Measurements from ENCODE around the gene PHLPP2.
A peak's percentile ranks its signal among the peaks of the same experiment; 100 is the strongest.

The PHLPP2 gene

DNA sequence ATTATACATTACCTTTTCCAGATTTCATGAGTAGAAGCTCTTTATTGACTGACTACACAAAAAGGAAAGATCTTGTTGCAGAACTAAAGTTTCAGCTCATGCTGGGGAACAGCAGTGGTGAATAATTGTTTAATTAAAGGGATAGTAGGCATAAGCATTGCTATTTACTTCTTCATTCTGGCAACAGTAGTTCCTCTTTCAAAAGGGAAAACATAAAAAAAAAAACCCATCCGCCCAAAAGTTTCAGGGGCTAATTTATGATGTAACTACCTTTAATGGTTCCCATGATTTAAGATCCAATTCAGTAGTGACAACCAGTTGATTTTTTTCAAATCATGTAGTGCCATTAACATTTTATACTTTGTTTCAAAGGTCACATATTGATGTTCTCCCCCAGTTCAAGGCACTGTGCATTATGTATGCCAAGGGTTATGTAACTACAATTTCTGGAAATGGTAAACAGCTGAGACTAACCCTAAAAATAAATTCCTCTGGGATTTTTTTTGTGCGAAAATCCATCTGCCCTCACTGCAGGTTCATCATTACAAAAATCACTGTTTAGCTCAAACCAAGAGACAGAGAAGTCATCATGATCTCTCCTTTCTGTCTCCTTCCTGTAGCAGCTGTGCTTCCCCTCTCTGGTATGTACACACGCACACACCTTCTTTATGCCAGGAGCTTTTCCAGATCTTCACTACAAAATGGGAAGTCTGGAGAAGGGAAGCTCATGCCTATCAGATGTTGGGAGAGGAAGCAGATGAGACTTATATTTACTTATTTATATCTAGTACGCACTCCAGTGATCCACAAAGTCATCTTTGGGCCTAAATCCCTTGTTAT, 2.2 kb upstream of the PHLPP2 start:
- Histone ChIP-seq H2BK5ac (ENCODE audit: low read depth, low read length, poor library complexity) (no peak overlapping the region), H3K4ac (ENCODE audit: low read depth, low read length) (no peak overlapping the region)

DNA sequence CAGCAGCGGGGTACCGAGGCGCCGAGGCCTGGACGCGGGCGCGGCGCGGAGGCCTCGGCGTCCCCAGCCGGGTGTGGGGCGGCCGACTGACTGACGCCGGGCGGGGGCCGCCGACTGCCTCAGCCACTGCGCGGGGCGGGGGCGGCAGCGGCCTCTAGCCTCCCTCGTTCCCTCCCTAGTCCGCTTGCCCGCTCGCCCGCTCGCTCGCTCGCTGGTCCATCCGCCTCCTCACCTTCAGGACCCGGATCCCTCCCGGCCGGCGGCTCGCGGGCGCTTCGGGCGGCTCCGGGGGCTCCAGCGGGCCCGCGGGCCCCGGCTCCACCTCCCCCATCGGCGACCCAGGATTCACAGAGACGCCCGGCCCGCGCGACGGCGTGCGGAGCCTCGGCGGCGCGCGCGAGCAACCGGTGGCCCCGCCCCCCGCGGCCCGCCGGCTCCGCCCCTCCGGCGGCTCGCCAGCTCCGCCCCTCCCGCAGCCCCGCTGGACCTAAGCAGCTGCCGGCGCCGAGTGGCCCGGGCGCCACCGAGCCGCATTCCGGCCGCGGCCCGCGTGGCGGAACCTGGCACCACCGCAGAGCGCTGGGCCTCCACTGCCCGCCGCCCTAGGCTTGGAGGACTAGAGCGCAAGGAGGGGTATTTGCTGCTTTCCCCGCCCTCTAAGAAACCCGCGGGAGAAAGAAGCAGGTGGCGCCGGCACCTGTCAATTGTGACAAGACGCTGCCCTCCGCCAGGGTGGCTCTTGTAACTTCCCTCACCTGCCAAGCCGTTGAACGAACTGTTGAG, 773 bp downstream of the PHLPP2 start:
- no CpG with 5 or more reads among the region's 104 CpGs for WGBS (ENCODE audit: extremely low coverage, insufficient coverage, insufficient read length)
- Histone ChIP-seq H3K23ac (ENCODE audit: low read length) (no peak overlapping the region), H3K9me3 (ENCODE audit: insufficient read depth, low read depth, low read length) (no peaks in the 10 kb centered on the region), H2AFZ (ENCODE audit: insufficient read depth, low read length, poor library complexity) (peak overlapping the region; percentile 97), H3K4me1 (ENCODE audit: control insufficient read depth in 1 of 2, insufficient read depth in 2 of 2, low read length in 2 of 2) (no peaks in the 10 kb centered on the region), H2AK5ac (ENCODE audit: low read length) (no peak overlapping the region), H3K9ac (ENCODE audit: low read length) (peak overlapping the region; percentile 91), H3K4me2 (ENCODE audit: low read length) (peak overlapping the region; percentile 95), H3K18ac (ENCODE audit: low read length) (peak overlapping the region; percentile 66), H3K4me3 (ENCODE audit: low read depth, low read length) (peak overlapping the region; percentile 89), H3K4ac (ENCODE audit: low read depth, low read length) (peak overlapping the region; percentile 41), H4K12ac (ENCODE audit: low read depth, low read length) (peak overlapping the region; percentile 77), H3K27me3 (ENCODE audit: insufficient read depth, low read length) (no peaks in the 10 kb centered on the region), H3K79me1 (ENCODE audit: low read length) (peaks cover 5% of the 10 kb centered on the region), H4K91ac (ENCODE audit: low read depth, low read length) (peak overlapping the region; percentile 86), H3K14ac (ENCODE audit: low read length) (peak overlapping the region; percentile 91), H2BK5ac (ENCODE audit: low read depth, low read length, poor library complexity) (peak overlapping the region; percentile 80), H3K36me3 (ENCODE audit: control insufficient read depth in 1 of 2, insufficient read depth in 2 of 2, low read length in 2 of 2) (no peaks in the 10 kb centered on the region), H3K27ac (ENCODE audit: low read depth, low read length) (peak overlapping the region; percentile 65), H2BK12ac (ENCODE audit: low read length) (no peak overlapping the region), H4K8ac (ENCODE audit: low read depth, low read length) (peak overlapping the region; percentile 77), H3K79me2 (ENCODE audit: control insufficient read depth, insufficient read depth, low read length, poor library complexity) (peaks cover 5% of the 10 kb centered on the region), H2BK120ac (ENCODE audit: insufficient read depth, low read length, poor library complexity) (peak overlapping the region; percentile 43)
- DNase-seq = peak; percentile 75 to 87

More for the DNA sequence above, 2.2 kb upstream of the PHLPP2 start:
- H3K9me3 ChIP-seq (ENCODE audit: insufficient read depth, low read depth, low read length) = no peaks in the 10 kb centered on the region
- H4K8ac ChIP-seq (ENCODE audit: low read depth, low read length) = no peak overlapping the region
- H3K9ac ChIP-seq (ENCODE audit: low read length) = no peak overlapping the region
- H3K79me2 ChIP-seq (ENCODE audit: control insufficient read depth, insufficient read depth, low read length, poor library complexity) = peaks cover 5% of the 10 kb centered on the region
- H3K4me1 ChIP-seq (ENCODE audit: control insufficient read depth in 1 of 2, insufficient read depth in 2 of 2, low read length in 2 of 2) = no peaks in the 10 kb centered on the region
- H3K4me2 ChIP-seq (ENCODE audit: low read length) = no peak overlapping the region
- no peak for DNase-seq
- H2BK120ac ChIP-seq (ENCODE audit: insufficient read depth, low read length, poor library complexity) = no peak overlapping the region
- no peak overlapping the region for H3K23ac ChIP-seq (ENCODE audit: low read length)
- no peak overlapping the region for H3K27ac ChIP-seq (ENCODE audit: low read depth, low read length)
- no peak overlapping the region for H3K14ac ChIP-seq (ENCODE audit: low read length)
- H3K36me3 ChIP-seq (ENCODE audit: control insufficient read depth in 1 of 2, insufficient read depth in 2 of 2, low read length in 2 of 2) = peaks cover 0 to 4% of the 10 kb centered on the region in 2 experiments
- no peak overlapping the region for H3K18ac ChIP-seq (ENCODE audit: low read length)
- no peak overlapping the region for H2AFZ ChIP-seq (ENCODE audit: insufficient read depth, low read length, poor library complexity)
- no peak overlapping the region for H4K12ac ChIP-seq (ENCODE audit: low read depth, low read length)
- no peaks in the 10 kb centered on the region for H3K27me3 ChIP-seq (ENCODE audit: insufficient read depth, low read length)
- peaks cover 5% of the 10 kb centered on the region for H3K79me1 ChIP-seq (ENCODE audit: low read length)
- no peak overlapping the region for H4K91ac ChIP-seq (ENCODE audit: low read depth, low read length)
- WGBS (ENCODE audit: extremely low coverage, insufficient coverage, insufficient read length) = no CpG with 5 or more reads among the region's 4 CpGs
- H3K4me3 ChIP-seq (ENCODE audit: low read depth, low read length) = no peak overlapping the region
- no peak overlapping the region for H2AK5ac ChIP-seq (ENCODE audit: low read length)
- H2BK12ac ChIP-seq (ENCODE audit: low read length) = no peak overlapping the region

DNA sequence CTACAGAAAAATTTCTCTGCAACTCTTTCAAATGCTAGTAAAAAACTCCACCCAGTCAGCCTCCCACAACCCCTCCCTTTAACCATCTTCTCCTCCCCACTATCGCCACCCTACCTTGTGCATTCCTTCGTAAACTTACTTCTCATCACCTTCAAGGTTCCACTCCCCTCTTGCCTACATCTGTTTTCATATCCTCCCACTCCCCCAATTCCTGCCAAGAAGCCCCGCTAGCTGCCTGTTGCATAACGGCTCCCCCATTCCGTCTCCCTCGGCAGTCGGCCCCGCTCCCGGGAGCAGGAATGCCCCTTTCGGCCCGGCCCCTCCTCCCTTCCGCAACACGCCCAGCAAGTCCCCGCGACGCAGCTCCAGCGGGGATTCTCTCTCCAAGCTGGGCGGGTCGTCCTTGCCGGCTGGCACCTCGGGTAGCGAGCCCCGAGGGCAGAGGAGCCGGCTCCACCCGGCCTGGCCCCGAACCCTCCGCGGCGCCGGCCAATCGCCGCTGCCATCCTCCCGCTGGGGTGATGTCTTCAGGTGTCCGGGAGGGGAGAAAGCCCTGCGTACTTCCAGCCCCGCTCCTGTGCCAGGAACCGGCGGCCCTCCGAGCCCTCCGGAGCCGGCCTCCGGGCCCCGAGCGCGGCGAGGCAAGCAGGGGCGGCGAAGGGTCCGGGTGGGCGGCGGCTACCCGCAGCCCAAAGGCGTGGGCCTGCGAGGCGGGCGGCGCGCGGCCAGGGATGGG, 1.5 kb downstream of the PHLPP2 start:
- peaks cover 5% of the 10 kb centered on the region for H3K79me1 ChIP-seq (ENCODE audit: low read length)

DNA sequence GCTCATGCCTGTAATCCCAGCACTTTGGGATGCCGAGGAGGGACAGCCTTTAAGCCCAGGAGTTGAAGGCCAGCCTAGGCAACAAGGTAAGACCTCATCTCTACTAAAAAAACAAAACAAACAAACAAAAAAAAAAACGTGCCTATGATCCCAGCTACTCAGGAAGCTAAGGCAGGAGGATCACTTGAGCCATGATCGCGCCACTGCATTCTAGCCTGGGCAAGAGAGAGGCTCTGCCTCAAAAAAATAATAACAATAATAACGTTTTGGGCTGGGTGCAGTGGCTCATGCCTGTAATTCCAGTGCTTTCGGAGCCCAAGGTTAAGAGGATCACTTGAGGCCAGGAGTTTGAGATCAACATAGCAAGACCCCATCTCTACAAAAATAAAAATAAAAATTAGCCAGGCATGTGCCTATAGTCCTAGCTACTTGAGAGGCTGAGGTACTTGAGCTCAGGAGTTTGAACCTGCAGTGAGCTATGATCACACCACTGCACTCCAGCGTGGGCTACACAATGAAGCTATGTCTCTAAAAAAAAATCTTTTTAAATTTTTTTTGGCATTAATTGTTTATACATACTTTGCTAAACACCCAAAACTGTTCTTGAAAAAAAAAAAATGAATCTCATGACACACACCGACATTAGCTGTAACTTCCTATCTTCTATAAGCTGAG, 3.3 kb downstream of the PHLPP2 start:
- H3K9me3 ChIP-seq (ENCODE audit: insufficient read depth, low read depth, low read length) = no peaks in the 10 kb centered on the region
- no peak overlapping the region for H2AFZ ChIP-seq (ENCODE audit: insufficient read depth, low read length, poor library complexity)
- H2AK5ac ChIP-seq (ENCODE audit: low read length) = no peak overlapping the region
- H3K79me2 ChIP-seq (ENCODE audit: control insufficient read depth, insufficient read depth, low read length, poor library complexity) = peaks cover 5% of the 10 kb centered on the region
- H3K79me1 ChIP-seq (ENCODE audit: low read length) = peaks cover 5% of the 10 kb centered on the region
- no peaks in the 10 kb centered on the region for H3K36me3 ChIP-seq (ENCODE audit: control insufficient read depth in 1 of 2, insufficient read depth in 2 of 2, low read length in 2 of 2)
- H3K4me2 ChIP-seq (ENCODE audit: low read length) = no peak overlapping the region
- H3K9ac ChIP-seq (ENCODE audit: low read length) = no peak overlapping the region
- H3K4ac ChIP-seq (ENCODE audit: low read depth, low read length) = no peak overlapping the region
- no peak overlapping the region for H3K4me3 ChIP-seq (ENCODE audit: low read depth, low read length)
- H4K8ac ChIP-seq (ENCODE audit: low read depth, low read length) = no peak overlapping the region
- no peaks in the 10 kb centered on the region for H3K4me1 ChIP-seq (ENCODE audit: control insufficient read depth in 1 of 2, insufficient read depth in 2 of 2, low read length in 2 of 2)
- H2BK12ac ChIP-seq (ENCODE audit: low read length) = no peak overlapping the region
- no peak overlapping the region for H4K91ac ChIP-seq (ENCODE audit: low read depth, low read length)
- H2BK120ac ChIP-seq (ENCODE audit: insufficient read depth, low read length, poor library complexity) = no peak overlapping the region
- H3K27ac ChIP-seq (ENCODE audit: low read depth, low read length) = no peak overlapping the region
- no peak for DNase-seq
- H3K23ac ChIP-seq (ENCODE audit: low read length) = no peak overlapping the region
- H4K12ac ChIP-seq (ENCODE audit: low read depth, low read length) = no peak overlapping the region
- H3K14ac ChIP-seq (ENCODE audit: low read length) = no peak overlapping the region
- no peak overlapping the region for H2BK5ac ChIP-seq (ENCODE audit: low read depth, low read length, poor library complexity)
- no peaks in the 10 kb centered on the region for H3K27me3 ChIP-seq (ENCODE audit: insufficient read depth, low read length)
- WGBS (ENCODE audit: extremely low coverage, insufficient coverage, insufficient read length) = no CpG with 5 or more reads among the region's 8 CpGs
- H3K18ac ChIP-seq (ENCODE audit: low read length) = no peak overlapping the region

More for the DNA sequence above, 1.5 kb downstream of the PHLPP2 start:
- Histone ChIP-seq H4K91ac (ENCODE audit: low read depth, low read length) (peak overlapping the region; percentile 86), H3K4me1 (ENCODE audit: control insufficient read depth in 1 of 2, insufficient read depth in 2 of 2, low read length in 2 of 2) (no peaks in the 10 kb centered on the region), H3K14ac (ENCODE audit: low read length) (peak overlapping the region; percentile 91), H3K4ac (ENCODE audit: low read depth, low read length) (no peak overlapping the region), H4K8ac (ENCODE audit: low read depth, low read length) (peak overlapping the region; percentile 77), H3K36me3 (ENCODE audit: control insufficient read depth in 1 of 2, insufficient read depth in 2 of 2, low read length in 2 of 2) (no peaks in the 10 kb centered on the region), H2BK5ac (ENCODE audit: low read depth, low read length, poor library complexity) (peak overlapping the region; percentile 22), H2BK120ac (ENCODE audit: insufficient read depth, low read length, poor library complexity) (peak overlapping the region; percentile 43), H3K79me2 (ENCODE audit: control insufficient read depth, insufficient read depth, low read length, poor library complexity) (peaks cover 5% of the 10 kb centered on the region), H2AK5ac (ENCODE audit: low read length) (no peak overlapping the region), H3K27ac (ENCODE audit: low read depth, low read length) (peak overlapping the region; percentile 65), H3K9me3 (ENCODE audit: insufficient read depth, low read depth, low read length) (no peaks in the 10 kb centered on the region), H4K12ac (ENCODE audit: low read depth, low read length) (peak overlapping the region; percentile 4), H3K23ac (ENCODE audit: low read length) (no peak overlapping the region), H3K9ac (ENCODE audit: low read length) (peak overlapping the region; percentile 87), H2AFZ (ENCODE audit: insufficient read depth, low read length, poor library complexity) (peak overlapping the region; percentile 97), H3K18ac (ENCODE audit: low read length) (peak overlapping the region; percentile 66), H3K27me3 (ENCODE audit: insufficient read depth, low read length) (no peaks in the 10 kb centered on the region), H3K4me3 (ENCODE audit: low read depth, low read length) (peak overlapping the region; percentile 89), H2BK12ac (ENCODE audit: low read length) (no peak overlapping the region), H3K4me2 (ENCODE audit: low read length) (peak overlapping the region; percentile 95)
- peak; percentile 62 to 66 for DNase-seq
- no CpG with 5 or more reads among the region's 59 CpGs for WGBS (ENCODE audit: extremely low coverage, insufficient coverage, insufficient read length)

Measured in trophoblast cell (in vitro differentiated cells and primary cell).